NCI-H82 treated with DMSO at 0.1 percent for 48 hours (cell line): ENCODE data around the gene TTC32.

Source experiments
- DNase-seq: peaks from one replicate; lab custom pipeline; 2025; ENCODE audit not compliant: unreplicated experiment; lab: John Stamatoyannopoulos, UW

TTC32 gene

DNA sequence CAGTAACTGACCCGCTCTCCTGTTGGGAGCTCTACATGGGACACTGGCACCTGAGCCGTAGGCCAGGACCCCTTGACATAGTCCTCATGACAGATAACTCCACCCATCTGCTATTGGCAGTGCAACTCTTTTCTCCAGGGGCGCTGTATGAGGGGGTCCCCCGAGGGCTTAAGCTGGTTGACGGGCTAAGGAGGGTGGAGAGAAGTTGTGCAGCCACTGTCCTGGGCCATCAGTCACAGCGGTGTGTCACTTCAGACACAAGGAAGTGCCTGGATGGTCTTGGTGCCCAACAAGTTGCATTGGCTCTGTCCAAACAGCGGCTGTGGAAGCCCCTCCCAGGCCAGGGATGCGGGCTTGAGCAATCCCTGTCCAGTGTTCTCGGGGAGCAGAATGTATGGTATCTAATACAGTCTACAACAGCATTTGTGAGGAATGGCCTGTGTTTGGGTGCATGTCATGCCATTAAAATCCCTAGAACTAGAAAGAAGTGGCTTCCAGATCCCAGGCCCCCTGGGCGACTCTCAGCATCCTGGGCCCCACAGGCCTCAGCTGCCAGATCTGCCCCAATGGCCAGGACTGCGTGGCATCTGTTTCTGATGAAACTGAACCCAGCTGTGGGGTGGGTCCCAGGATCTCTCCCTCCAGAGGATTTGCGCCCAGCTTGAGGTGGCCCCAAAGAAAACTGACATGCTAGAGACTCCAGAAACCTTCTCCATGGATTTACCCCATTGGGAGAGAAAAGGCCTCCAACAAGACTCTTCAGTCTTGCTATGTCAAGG, 23.3 kb downstream of the TTC32 start:
- no peak for DNase-seq

GRCh38 chr2:19876751-19877150, 25.0 kb downstream of the TTC32 start:
- no peak for DNase-seq

GRCh38 chr2:19875280-19875679, 26.5 kb downstream of the TTC32 start:
- no peak for DNase-seq

GRCh38 chr2:19874726-19875125, 27.1 kb downstream of the TTC32 start:
- DNase-seq = no peak

DNA sequence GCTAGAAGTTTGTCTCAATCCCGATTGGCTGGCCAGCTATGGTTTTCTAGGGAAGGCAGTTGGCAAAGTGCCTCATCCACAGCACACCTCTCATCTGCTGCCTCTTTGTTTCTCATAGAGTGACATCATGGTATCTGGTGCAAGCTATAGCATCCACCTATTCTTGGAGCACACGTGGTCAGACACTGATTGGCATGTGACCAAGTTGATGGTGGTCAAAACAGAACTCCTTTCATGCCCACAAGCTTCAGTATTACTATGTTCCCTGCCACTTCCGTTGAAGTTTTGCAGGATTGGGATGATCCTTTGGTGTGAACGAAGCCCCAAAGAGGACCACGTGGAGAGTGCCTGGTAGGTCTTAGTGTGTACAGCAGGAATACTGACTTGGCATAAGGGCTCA, 28.8 kb downstream of the TTC32 start:
- DNase-seq = no peak

DNA sequence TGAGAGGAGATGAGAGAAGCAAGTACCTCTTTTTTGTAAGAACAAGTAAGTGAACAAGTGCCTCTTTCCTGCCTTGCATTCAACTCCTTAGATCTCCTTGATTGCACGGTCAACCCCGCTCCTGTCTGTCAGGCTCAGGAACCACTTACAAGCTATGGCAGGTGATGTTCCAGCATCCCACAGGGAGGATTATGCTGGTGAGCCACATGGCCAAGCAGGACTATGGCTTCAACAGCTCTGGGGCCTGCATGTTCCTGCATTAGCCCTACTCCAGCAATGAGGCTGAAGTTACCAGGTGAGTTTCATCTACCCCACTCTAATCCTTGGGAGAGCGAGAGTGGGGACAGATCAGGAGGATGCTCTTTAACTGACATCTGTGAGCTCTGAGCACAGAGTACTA, 29.5 kb downstream of the TTC32 start:
- no peak for DNase-seq

GRCh38 chr2:19871836-19872235, 29.9 kb downstream of the TTC32 start:
- no peak for DNase-seq

- DNase-seq = no peak
These were observed 31.0 kb downstream of the TTC32 start for GRCh38 chr2:19870792-19871191.

DNA sequence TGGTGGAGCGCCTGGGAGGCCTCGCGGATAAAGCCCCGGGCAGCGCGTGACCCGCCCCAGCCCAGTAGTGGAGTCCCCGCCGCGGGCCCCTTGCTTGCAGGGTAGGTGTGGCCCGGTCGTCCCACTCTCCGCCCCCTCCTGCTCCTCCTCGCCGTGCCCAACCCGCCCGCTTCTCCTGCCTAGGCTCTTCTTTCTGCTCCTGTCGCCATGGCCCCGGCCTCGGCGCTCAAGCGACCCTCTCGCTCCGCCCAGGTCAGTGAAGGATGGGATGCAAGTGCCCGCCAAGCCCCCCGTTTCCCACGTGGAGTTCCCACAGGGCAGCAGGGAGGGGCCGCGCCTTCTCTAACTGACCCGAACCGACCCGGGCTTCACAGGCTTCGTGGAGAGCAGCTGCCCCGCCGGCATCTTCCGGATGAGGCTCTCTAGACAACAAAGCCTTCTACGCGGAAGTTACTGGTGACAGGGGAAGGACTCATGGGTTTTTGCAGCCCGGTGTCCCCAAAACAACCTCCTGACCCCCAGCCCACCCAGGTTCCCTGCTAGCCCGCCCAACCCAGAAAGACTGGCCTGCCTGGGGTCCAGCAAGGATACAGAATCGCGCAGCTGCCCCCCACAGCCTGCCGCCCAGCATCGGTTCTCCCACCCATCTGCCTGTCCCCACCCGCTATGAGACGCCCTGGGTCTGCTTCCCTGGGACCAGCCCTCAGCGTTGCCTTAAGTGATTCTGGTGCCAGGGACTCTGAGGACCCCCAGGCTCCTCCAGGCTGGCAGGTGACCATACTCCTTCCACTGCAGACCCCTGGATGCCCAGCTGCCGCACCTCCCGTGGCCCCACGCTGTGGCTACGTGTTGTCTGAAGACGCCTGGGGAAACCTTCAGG, 32.8 kb downstream of the TTC32 start:
- no peak for DNase-seq

DNA sequence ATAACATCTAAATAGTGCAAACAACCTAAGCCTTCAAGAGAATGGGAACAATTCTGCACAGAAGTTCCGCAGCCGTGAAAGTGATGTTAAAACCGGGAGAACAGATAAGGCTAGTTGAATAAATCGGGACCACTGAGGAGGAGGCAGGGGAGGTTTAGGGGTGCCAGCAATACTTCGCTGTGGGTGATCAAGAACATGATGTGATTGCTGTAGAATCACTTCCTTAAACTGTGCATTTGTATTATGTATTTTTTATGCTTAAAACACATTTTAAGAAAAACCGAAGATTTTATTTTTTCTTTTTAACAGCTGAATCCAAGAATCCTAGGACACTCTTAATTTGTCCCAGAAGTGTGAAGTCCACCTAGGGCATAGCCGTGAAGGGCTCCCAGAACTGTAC, 33.6 kb downstream of the TTC32 start:
- DNase-seq = no peak

DNA sequence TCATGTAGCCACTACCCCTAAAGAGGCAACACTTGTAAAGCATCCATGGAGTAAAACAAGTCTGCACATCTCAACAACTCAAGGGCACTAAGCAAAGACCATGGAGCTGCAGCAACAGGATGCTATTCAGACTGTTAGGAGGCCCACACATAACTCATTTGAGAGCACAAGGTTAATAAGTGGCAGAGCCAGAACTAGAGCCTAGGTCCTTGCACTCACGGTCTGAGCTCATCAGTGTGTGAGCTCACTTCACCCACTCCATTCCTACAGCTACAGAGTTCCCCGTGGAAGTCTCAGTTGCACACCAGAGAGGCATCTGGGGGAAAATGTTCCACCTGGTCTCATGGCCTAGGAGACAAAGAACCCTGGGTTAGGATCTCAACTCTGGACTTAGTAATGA, 35.0 kb downstream of the TTC32 start:
- no peak for DNase-seq

DNA sequence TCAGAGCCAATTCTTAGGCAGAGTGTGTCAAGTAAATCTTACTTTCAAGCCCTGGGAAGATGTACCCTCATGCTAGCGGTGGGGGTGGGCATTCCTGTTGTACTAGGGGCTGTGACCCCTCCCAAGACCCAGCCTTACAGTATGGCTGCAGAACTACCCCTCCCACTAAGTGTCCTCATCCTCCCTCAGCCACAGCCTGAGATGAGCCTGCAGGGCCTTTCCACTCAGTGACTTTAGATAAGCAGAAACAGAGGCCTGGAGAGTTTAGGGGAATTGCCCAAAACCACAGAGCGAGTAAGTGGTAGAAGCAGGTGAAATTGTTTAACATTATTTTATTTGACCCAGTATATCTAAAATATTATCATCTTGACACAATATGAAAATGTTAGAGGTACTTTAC, 36.6 kb downstream of the TTC32 start:
- DNase-seq = no peak

GRCh38 chr2:19864381-19864780, 37.4 kb downstream of the TTC32 start:
- no peak for DNase-seq

DNA sequence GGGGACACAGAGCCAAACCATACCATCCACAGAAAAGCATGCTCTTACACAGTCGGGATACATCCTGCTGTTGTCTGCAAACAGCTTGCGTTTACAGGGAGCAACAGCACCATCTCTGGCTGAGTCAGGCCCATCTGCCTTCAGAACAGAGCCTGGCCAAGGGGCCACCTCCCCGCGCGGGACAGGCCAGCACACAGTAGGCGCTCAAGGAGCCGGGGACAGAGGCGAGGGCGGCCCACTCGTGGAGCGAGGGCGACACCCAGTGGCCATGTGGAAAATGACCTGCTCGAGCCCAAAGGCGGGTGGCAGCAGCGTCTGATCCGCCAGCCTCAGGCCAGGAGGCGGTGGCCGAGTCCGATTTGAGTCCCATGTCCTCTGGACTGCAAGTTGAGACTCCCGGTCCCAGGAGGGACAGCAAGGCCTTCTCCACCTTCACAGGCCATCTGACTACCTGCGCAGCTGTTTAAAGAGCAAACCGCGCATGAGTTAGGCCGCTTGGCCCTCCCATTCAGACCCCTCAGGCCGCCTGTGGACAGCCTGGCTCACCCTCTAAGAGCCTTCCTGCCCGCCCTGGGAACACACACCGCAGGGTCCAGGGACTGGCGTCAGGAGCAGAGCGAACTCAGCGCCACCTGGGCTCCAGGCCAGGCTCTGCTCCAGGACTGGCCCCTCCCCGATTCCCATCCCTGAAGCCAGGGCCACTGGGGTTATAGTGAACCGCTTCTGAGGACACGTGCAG, 38.3 kb downstream of the TTC32 start:
- no peak for DNase-seq

DNA sequence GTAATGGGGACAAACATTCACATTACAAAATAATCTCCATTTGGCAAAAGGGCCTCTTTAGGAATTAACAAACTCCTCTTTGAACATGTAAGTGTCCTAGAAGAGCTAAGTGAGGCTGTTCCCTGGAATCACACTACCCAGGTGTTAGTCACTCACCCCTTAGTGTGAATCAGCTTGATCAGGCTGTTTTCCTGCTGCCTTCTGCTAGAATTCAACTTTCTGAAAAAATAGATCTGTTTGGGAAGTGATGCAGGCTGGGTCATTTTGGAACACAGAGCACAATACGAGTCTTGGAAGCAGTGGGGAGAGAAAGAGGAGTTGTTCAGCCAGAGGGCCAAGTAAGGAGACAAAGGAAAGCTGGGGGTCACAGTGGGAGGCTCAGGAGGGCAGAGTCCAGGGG, 40.0 kb downstream of the TTC32 start:
- no peak for DNase-seq

- DNase-seq = no peak
These were observed 41.8 kb downstream of the TTC32 start for GRCh38 chr2:19860022-19860421.

- DNase-seq = no peak
These were observed 42.2 kb downstream of the TTC32 start for GRCh38 chr2:19859565-19859964.

- DNase-seq = no peak
These were observed 44.0 kb downstream of the TTC32 start for GRCh38 chr2:19857806-19858205.

- DNase-seq = no peak
These were observed 44.7 kb downstream of the TTC32 start for GRCh38 chr2:19857100-19857499.

DNA sequence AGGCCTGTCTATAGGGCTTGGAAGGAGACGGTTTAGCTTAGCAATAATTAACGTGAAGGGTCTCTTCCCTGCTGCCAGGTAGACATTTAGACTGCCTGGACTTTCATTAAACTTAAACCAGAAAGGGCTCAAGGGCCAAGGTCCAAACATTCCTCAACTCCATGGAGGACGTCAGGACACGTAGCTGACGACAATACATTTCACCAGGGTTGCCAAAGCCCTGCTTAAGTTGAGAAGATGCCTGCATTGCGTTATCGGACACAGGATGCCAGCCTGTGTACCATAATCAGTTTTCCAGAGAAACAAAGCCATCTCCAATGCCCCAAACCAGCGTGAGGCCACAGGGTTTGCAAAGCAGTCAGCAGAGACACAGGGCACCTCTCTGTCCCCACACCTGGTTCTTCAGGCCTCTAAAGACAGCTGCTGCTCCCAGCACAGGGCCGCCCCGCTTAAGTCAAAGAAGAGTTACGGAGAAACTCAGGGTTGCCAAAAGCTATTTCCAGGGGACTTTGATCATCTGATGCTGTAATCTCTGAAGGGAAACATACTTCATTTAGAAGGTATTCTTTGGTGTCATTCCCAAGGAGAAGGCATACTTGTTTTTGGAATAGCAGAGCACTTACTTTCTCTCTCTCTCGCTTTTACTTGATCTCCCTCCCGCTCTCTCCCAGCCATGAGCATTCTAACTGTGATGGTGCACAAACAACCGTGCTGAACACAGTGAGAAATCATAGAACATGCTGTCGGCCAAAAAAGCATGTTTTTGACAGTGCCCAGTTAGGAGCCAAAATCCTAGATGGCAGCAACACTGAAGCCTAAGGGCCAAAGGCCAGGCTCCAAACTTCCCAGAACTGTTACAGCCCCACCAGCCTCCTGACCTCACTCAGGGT, 46.0 kb downstream of the TTC32 start:
- no peak for DNase-seq
